Keratinocyte (primary cell): ENCODE measurements around the gene KLF7. TPM values are rescaled to one million over a fixed set of nuclear protein-coding genes. Genes with fewer than 3 reads are reported as not detected.

Experiments
- DNase-seq: peaks from one replicate; pipeline ENCODE4 v3.0.0-alpha.2; 2011; ENCODE audit warnings: low read depth, missing footprints, low spot score
- FAIRE-seq: peaks from 2 replicates; lab custom pipeline; 2011; peaks lifted over from hg19 to GRCh38; lab: Jason Lieb, UNC
- H2AFZ ChIP-seq: 2 replicates; pipeline ENCODE4 v1.6.0; 2012; ENCODE audit warnings: low read length, control low read depth, inconsistent platforms; ENCODE audit not compliant: control insufficient read depth
- H3K27ac ChIP-seq: 2 replicates; pipeline ENCODE4 v1.5.1; 2011; ENCODE audit warnings: low read length; ENCODE audit not compliant: control insufficient read depth, insufficient read depth
- H3K27me3 ChIP-seq: 3 replicates; pipeline ENCODE4 v1.6.0; 2011; ENCODE audit warnings: low read length; ENCODE audit not compliant: control insufficient read depth, insufficient read depth; ENCODE audit errors: extremely low read depth
- H3K36me3 ChIP-seq, 2 experiments: 2 replicates in 1 of 2; 3 replicates in 1 of 2; pipeline ENCODE4 v1.5.1; 2011; ENCODE audit warnings: low read length in 2 of 2, mild to moderate bottlenecking in 1 of 2; ENCODE audit not compliant: control insufficient read depth in 2 of 2, insufficient read depth in 2 of 2; ENCODE audit errors: extremely low read depth in 1 of 2
- H3K4me1 ChIP-seq: 3 replicates; pipeline ENCODE4 v1.5.1; 2011; ENCODE audit warnings: low read length; ENCODE audit not compliant: control insufficient read depth, insufficient read depth; ENCODE audit errors: extremely low read depth
- H3K4me2 ChIP-seq: 3 replicates; pipeline ENCODE4 v1.6.0; 2011; ENCODE audit warnings: low read depth, low read length; ENCODE audit not compliant: control insufficient read depth, insufficient read depth; ENCODE audit errors: extremely low read depth
- H3K4me3 ChIP-seq, 3 experiments: fragments of 200-600 bp in 1 of 3; sonication (generic) in 1 of 3; 2 replicates in 2 of 3; 3 replicates in 1 of 3; pipeline ENCODE4 v1.5.1; 2011 to 2016; ENCODE audit warnings: low read length in 3 of 3, mild to moderate bottlenecking in 3 of 3, control low read depth in 2 of 3, inconsistent platforms in 1 of 3, low read depth in 1 of 3, mixed read lengths in 1 of 3, mixed run types in 1 of 3, moderate library complexity in 1 of 3; ENCODE audit not compliant: control insufficient read depth in 2 of 3, insufficient read depth in 2 of 3; ENCODE audit errors: extremely low read depth in 1 of 3
- H3K79me2 ChIP-seq: 2 replicates; pipeline ENCODE4 v1.6.0; 2012; ENCODE audit warnings: low read length; ENCODE audit not compliant: control insufficient read depth, insufficient read depth
- H3K9ac ChIP-seq: 3 replicates; pipeline ENCODE4 v1.6.0; 2011; ENCODE audit warnings: low read length; ENCODE audit not compliant: control insufficient read depth, insufficient read depth; ENCODE audit errors: extremely low read depth
- H3K9me1 ChIP-seq: 3 replicates; pipeline ENCODE4 v1.6.0; 2011; ENCODE audit warnings: low read length; ENCODE audit not compliant: control insufficient read depth, insufficient read depth; ENCODE audit errors: extremely low read depth
- H3K9me3 ChIP-seq: 2 replicates; pipeline ENCODE4 v1.5.1; 2012; ENCODE audit warnings: low read depth, low read length; ENCODE audit not compliant: control insufficient read depth
- H4K20me1 ChIP-seq: 3 replicates; pipeline ENCODE4 v1.6.0; 2011; ENCODE audit warnings: low read length; ENCODE audit not compliant: control insufficient read depth, insufficient read depth; ENCODE audit errors: extremely low read depth
- EZH2 ChIP-seq: IDR thresholded peaks from one replicate; pipeline ENCODE4 v1.6.1; 2012; ENCODE audit warnings: inconsistent platforms, mild to moderate bottlenecking, low read length, moderate library complexity
- dilution Hi-C: fragments of 300-500 bp; cut with MboI; formaldehyde crosslinking; loops from one replicate; pipeline ENCODE4 v1.7.0; 2020; ENCODE audit warnings: low sequenced_read_pairs; ENCODE audit not compliant: extremely low pct_ligation_motif_present
- polyA plus RNA-seq, 5 experiments: library from polyadenylated mRNA; depleted of rRNA in 3 of 5; stranded (reverse) in 3 of 5; stranded (forward) in 1 of 5; unstranded in 1 of 5; fragments of >200 nt; gene quantifications; 1 replicate in 1 of 5; 2 replicates in 3 of 5; 3 replicates in 1 of 5; pipeline versions ENCODE4 v1.2.1 to v1.2.3, GENCODE V29; 2011 to 2012; ENCODE audit warnings: missing spikeins in 2 of 5, low read depth in 1 of 5, low replicate concordance in 1 of 5
- TF ChIP-seq, protein P1 (sequence below), 3 experiments: IDR thresholded peaks in 1 of 3; conservative IDR thresholded peaks in 1 of 3; optimal IDR thresholded peaks in 1 of 3; 2 replicates in 2 of 3; 3 replicates in 1 of 3; pipeline versions ENCODE3 to v1.5.1; 2011; ENCODE audit warnings: low read length in 3 of 3, mild to moderate bottlenecking in 3 of 3, moderate library complexity in 2 of 3, control low read depth in 1 of 3, inconsistent platforms in 1 of 3; ENCODE audit not compliant: insufficient read depth in 2 of 3; ENCODE audit errors: extremely low read depth in 1 of 3

KLF7 gene
- polyA plus RNA-seq, 1 donor (not counting 4 experiments of a cell fraction or from before 2014, with no cell fraction given): 44.7 TPM

GRCh38 chr2:207202645-207203044 lies 36.9 kb upstream of the KLF7 start:
- peak; percentile 97 for FAIRE-seq
- Histone ChIP-seq H3K36me3 (no peaks in the 10 kb centered on the region), H3K4me3 (no peak overlapping the region), H3K4me1 (no peaks in the 10 kb centered on the region), H3K79me2 (no peaks in the 10 kb centered on the region), H4K20me1 (no peaks in the 10 kb centered on the region), H3K27ac (no peak overlapping the region), H3K9me1 (no peaks in the 10 kb centered on the region), H3K9ac (no peak overlapping the region), H3K27me3 (no peaks in the 10 kb centered on the region), H2AFZ (no peak overlapping the region), H3K4me2 (no peak overlapping the region), H3K9me3 (no peaks in the 10 kb centered on the region)
- DNase-seq: no peak
- TF ChIP-seq, protein P1, sequence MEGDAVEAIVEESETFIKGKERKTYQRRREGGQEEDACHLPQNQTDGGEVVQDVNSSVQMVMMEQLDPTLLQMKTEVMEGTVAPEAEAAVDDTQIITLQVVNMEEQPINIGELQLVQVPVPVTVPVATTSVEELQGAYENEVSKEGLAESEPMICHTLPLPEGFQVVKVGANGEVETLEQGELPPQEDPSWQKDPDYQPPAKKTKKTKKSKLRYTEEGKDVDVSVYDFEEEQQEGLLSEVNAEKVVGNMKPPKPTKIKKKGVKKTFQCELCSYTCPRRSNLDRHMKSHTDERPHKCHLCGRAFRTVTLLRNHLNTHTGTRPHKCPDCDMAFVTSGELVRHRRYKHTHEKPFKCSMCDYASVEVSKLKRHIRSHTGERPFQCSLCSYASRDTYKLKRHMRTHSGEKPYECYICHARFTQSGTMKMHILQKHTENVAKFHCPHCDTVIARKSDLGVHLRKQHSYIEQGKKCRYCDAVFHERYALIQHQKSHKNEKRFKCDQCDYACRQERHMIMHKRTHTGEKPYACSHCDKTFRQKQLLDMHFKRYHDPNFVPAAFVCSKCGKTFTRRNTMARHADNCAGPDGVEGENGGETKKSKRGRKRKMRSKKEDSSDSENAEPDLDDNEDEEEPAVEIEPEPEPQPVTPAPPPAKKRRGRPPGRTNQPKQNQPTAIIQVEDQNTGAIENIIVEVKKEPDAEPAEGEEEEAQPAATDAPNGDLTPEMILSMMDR (optimal IDR thresholded peaks at IDR 0.05 in 1 of 3, IDR thresholded peaks at IDR 0.05 in 1 of 3, conservative IDR thresholded peaks at IDR 0.05 in 1 of 3; ENCODE audit: extremely low read depth in 1 of 3, insufficient read depth in 2 of 3, low read length in 3 of 3): no peak
- TF ChIP-seq EZH2: no peak
- dilution Hi-C loops: no loop called here

DNA sequence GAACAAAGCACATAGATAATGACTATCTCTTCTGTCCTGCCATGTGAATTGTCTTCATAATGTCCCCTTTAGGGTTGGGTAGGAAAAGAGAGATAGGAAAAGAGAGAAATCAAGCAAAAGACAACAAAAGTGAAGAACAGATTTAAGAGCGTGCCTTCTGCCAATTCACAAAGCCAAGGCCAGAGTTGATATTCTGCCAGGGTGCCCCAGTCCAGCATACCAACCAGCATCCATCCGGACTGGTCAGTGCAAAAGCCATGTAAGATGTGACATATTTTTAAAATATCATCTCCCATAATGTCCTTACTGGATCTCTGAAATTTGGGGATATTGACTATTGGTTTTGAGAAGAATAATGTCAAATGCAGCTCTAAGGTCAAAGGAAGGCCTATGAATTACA lies 35.7 kb upstream of the KLF7 start:
- Histone ChIP-seq H3K4me2 (no peak overlapping the region), H3K4me3 (no peak overlapping the region), H3K27ac (no peak overlapping the region), H2AFZ (no peak overlapping the region), H3K9ac (no peak overlapping the region), H4K20me1 (no peaks in the 10 kb centered on the region), H3K9me3 (no peaks in the 10 kb centered on the region), H3K79me2 (no peaks in the 10 kb centered on the region), H3K27me3 (no peaks in the 10 kb centered on the region), H3K36me3 (no peaks in the 10 kb centered on the region), H3K4me1 (no peaks in the 10 kb centered on the region), H3K9me1 (no peaks in the 10 kb centered on the region)
- dilution Hi-C loops: no loop called here
- FAIRE-seq (no peak), DNase-seq (no peak)
- TF ChIP-seq, protein P1 (optimal IDR thresholded peaks at IDR 0.05 in 1 of 3, IDR thresholded peaks at IDR 0.05 in 1 of 3, conservative IDR thresholded peaks at IDR 0.05 in 1 of 3; ENCODE audit: extremely low read depth in 1 of 3, insufficient read depth in 2 of 3, low read length in 3 of 3): no peak
- TF ChIP-seq EZH2: no peak
